NCI-H2029 treated with DMSO at 0.1 percent for 48 hours (cell line): ENCODE results near the gene MBL2.

Experiments used
- DNase-seq: peaks from one replicate; lab custom pipeline; 2025; lab: John Stamatoyannopoulos, UW

MBL2 gene

DNA sequence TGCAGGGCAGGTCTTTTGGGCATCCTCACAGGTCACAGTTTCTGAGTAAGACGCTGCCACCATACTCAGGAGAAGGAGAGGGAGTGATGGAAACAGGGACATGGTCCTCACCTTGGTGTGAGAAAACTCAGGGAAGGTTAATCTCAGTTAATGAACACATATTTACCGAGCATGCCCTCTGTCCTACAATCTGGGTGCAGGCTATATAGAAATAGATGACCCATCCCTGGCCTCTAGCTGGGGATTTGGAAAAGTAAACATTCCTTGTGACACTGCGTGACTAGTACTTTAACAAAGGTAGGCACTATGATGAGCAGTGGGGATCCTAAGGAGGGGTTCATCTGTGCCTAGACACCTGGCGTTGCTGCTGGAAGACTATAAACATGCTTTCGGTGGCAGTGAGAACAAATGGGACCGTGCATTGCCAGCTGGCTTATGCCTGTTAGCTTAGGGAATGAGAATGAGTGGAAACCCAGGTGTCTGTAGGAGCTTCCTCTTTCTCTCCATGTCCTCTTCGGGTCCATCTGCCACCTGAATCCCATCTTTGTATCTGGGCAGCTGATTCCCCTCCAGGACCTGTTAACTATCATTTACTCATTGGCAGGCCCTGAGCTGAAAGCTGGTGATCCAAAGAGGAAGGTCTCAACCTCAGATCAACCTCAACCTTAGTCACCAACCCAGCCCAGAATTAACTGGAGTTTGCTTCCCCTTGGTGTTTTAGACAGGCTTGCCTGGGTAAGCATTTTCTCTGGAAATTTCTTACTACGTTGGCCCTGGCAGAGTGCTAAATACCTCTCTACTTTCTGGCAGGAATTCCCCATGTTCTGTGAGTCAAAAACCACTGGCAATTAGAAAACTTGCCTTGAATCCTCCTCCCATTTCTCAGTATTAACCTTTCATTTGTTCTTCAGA, 794 bp downstream of the MBL2 start:
- no peak for DNase-seq

DNA sequence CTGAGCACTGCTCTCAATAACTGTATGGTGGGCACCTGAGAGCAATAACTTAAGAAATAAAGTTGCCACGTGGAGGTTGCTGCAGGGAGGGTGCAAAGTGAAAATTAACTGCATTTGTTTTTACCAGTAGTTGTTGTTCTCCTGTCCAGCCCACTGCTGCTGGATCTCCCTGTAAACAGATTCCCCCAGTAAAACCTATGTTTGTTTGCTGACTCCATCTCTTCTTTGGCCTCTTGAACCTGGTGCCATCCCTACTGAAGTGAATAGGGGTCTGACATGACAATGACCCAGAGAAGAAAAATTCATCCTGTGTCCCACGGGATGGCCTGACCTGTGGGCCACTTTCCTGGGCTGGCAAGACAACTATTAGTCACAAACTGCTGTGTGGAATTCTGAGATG, 1.7 kb downstream of the MBL2 start:
- no peak for DNase-seq

- DNase-seq: no peak
These were observed 2.6 kb downstream of the MBL2 start for GRCh38 chr10:52769966-52770365.

- no peak for DNase-seq
These were observed 4.5 kb downstream of the MBL2 start for GRCh38 chr10:52768001-52768532.

DNA sequence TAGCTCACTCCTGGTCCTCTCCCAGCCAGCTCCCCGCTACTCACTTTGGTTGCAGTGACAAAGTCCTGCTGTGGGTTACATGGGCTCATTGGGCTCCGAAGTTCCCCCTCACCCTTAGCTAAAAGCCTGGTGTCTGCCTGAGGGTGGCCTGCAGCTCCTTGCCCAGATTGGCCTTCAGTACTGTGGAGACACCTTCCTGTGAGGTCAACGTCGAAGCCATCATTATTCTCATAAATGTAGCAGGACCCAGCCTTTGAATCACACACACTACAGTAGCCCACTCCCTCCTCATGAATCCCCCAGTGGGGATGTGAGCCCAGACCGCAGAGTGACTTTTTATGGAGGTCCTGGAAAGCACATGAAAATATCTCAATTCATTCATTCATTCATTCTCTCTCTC, 10.5 kb downstream of the MBL2 start:
- DNase-seq: no peak

- no peak for DNase-seq
These were observed 13.4 kb downstream of the MBL2 start for GRCh38 chr10:52759154-52759553.

DNA sequence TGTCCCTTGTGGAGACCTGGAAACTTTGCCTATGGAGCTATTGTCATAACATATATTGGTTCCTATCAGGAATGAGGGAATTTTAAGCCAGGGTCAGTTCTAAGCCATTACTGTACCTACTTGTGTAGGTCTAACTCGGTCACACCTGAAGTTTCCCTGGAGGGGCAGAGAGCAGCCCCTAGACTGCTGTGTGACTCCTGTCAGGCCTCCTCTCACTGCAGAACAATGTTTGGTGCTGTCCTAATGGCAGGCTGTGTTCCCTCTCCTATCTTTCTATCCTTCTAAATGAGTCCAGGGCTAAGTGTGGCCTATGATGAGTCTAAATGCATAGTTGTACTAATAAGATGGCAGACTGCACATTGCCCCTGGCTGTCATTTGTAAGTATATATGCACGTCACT, 14.2 kb downstream of the MBL2 start:
- no peak for DNase-seq

DNA sequence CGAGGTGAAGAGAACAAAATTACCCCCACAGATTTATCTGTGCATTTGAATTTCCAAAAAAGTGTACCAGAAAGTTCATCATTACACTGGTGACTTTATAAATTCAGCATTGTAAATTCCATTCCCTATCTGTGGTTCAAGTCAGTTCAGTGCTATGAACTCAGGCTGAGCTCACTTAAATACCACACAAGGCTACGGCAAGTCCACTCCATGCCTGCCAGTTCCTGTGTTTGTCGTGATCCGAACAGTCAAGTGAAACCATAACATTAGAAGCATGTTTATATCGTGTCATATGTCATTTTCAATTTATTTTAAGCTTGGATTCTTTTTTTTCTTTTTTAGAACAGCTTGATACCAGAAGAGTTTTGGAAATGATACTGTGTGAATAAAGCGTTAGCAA, 14.8 kb downstream of the MBL2 start:
- DNase-seq: no peak

- DNase-seq: no peak
These were observed 15.6 kb downstream of the MBL2 start for GRCh38 chr10:52756966-52757365.

DNA sequence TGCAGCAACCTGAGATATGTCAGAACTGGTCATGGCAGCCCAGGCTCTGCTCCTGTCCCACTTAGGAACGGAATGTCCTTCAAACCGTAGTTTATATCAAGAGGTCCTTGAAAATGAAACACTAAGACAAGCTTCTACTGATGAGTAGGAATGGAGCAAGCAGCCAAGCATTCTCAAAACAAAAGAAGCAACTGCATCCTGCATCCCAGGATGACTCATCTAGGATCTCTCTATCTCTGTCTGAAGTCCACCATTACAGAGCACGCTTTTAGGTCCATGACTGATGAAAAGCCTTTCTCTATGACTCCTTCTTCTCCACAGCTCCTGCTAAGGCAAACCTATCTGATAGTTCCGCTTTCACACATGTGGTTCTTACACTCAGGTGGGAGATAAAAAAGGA, 16.3 kb downstream of the MBL2 start:
- DNase-seq: no peak

DNA sequence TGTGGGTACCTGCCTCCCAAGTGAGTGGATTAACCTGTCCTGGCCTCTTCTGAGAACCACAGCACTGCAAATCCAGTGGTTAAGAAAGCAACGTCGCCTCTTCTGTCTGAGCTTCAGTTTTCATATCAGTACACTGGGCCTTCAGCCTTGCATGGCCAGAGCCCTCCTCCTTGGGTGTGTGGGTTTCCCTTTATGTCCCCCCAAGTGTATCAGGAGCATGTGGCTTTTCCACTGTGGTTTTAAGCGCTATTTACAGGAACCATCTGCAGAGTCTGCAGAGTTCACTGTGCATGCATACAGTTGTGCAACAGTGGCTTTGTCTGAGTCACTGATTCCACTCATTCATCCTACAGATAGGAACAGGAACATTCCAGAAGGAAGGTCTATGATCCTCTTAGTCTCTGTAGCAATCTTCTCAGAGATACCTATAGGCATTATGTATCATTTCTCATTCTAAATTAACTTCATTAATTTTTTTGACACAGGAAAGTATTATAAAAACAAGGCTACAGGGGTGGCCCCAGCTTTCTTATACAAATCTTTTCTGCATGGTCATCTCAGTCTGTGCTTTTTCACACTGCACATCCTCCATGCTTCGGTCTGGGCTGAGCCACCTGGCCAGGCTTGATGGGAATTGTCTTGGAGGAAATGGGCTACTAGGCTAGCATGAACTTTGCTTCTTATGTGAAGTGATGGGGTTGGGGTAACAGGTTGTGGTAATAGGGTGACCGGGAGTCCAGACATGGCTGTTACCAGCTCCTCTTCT, 17.1 kb downstream of the MBL2 start:
- DNase-seq: no peak

- no peak for DNase-seq
These were observed 19.7 kb downstream of the MBL2 start for GRCh38 chr10:52752801-52753445.

GRCh38 chr10:52752261-52752660, 20.3 kb downstream of the MBL2 start:
- DNase-seq: no peak

- DNase-seq: no peak
These were observed 21.2 kb downstream of the MBL2 start for GRCh38 chr10:52751337-52751736.

DNA sequence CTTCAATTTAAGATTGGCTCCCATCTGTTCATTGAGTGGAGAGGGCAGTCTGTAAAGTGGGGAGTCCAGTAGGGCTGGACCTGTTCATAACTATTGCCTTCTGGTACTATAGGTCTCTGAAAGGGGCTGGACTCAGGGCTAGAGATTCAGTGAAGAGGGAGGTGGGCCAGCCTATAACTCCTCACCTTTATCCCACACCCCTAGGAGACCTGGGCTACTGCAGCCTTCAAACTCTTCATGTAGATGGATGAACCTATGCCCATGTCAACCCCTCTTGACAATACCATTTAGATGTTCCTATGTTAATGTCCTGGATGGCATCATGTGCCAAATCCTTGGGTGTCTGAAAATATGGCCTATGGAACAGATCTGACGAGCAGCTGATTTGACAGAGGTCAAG, 22.0 kb downstream of the MBL2 start:
- DNase-seq: no peak

- no peak for DNase-seq
These were observed 24.9 kb downstream of the MBL2 start for GRCh38 chr10:52747694-52748093.

DNA sequence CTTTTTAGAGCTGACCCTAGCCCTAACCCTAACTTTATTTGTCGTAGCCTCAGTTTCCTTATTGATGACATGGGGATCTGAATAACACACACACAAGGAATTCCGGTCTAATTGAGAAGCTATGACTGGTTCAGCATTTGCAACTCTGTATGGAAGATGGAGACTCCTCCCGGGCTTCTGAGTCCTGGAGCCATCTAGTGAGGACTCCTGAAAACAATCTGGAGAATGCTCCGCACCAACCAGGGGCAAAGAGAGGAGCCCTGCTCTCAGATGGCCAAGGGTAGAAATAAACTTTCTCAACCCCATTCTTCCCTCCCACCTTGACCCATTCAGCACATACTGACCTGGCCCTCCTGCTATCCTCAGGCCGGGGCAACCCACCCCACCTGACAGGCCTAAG, 26.4 kb downstream of the MBL2 start:
- no peak for DNase-seq

DNA sequence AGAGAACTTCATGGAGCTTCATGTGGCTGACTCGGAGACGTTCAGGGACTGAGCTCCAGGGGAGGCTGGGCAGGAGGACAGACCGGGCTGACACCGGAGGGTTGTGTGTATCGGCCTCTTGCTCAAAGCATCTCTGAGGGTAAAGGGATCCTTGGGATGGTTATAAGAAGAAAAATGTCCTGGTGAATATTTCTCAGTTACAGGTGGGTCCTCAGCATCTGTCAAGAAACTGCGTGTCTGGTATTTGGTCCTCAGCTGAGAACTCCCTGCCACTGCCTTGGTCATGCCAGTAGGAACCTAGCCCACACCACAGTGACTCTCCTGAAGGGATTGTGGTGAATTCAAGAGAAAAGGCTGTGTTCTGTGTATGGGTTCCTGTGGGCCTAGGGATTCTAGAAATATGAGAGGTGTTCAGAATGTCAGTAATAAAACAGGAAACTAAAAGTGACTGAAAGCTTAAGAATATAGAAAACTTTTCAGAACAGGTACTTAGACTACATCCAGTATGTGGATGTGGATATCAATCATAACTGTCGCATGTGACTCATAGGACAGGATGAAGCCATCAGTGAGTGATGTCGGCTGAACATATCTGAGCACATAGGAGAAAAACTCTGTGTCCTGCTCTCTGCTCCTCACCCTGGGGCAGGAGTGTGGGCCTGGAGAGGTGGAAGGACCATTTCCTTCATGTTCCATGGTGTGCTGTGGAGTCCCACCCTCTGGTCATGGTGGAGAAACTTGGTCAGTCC, 28.4 kb downstream of the MBL2 start:
- no peak for DNase-seq

- DNase-seq: no peak
These were observed 29.9 kb downstream of the MBL2 start for GRCh38 chr10:52742731-52743130.

DNA sequence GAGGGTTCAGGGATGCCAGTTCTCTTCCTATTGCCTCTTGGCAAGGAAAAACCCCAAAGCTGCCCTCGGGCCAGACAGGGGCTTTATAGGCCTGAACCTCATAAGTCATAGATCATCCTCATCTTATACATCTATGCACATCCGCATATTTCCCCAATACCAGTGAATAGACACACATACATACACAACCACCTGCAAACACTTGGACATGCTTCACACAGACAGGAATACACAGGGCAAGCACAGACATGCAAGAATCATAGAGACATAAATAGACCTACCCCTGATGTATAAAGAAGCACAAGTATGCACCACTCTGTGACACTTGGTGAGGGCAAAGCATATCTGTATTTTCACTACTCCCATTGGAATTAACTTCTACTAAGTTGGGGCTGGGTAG, 30.7 kb downstream of the MBL2 start:
- no peak for DNase-seq

- DNase-seq: no peak
These were observed 31.5 kb downstream of the MBL2 start for GRCh38 chr10:52740913-52741675.
